G401 (cell line): ENCODE data around the gene CDH4. TPM values are rescaled to one million over a fixed set of nuclear protein-coding genes. Genes with fewer than 3 reads are reported as not detected.

Experiments used
- DNase-seq: peaks from one replicate; pipeline ENCODE4 v3.0.0-alpha.2; 2015; ENCODE audit warnings: low spot score
- in situ Hi-C: cut with HindIII; loops from 2 replicates; pipeline ENCODE4 v1.10.0; 2016; ENCODE audit warnings: low sequenced_read_pairs, mixed read lengths
- total RNA-seq: library from RNA; depleted of rRNA; stranded (reverse); fragments of >200 nt; shearing (Covaris generic); gene quantifications from 2 replicates; pipeline ENCODE4 v1.2.3, GENCODE V29; 2014

The CDH4 gene
- total RNA-seq, 1 experiment from 2014 or later, result 12.9 TPM

DNA sequence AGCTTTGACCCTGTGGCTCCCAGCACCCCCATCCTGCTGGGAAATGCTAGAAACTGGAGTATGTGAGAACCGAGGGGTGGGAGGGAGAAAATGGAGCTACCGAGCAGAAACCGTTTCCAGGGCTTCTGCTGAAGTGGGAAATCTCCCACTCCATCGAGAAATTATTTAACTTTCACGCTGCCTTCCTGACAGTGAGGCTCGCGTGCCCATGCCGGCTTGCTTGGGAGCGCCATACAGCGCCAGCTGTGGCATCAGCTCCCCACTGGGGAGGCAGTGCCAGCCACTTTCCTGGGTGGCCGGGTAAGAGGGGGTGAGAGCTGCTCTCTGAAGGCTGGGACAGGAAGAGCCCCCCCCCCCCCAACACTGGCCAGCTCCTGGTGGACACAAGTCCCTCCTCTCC lies 544.7 kb downstream of the CDH4 start:
- in situ Hi-C loops, result no loop called here

GRCh38 chr20:61797200-61797599 lies 545.1 kb downstream of the CDH4 start:
- DNase-seq, result no peak
- in situ Hi-C loops, result no loop called here

More for the DNA sequence above, 544.7 kb downstream of the CDH4 start:
- no peak for DNase-seq

DNA sequence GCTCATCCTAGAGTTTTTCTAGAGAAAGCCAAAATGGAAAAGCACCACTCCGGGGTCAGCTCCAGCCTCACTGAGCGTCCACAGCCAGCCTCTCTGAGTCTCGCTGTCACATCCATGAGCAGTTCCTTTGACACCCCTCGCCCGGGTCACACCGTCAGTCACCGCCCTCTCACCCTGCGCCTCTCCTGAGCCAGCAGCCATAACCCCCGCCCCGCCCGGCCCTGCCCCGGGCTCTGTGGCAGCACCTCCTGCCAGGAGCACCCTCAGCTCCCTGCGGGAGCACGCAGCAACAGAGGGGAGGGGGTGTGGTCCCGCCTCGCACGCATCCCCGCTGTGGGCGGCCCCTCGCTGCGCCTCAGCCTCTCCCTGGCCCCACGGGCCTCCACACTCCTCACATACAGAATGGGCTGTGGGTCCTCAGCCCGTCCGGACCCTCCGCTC lies 545.9 kb downstream of the CDH4 start:
- DNase-seq, result no peak
- in situ Hi-C loops, result no loop called here

GRCh38 chr20:61798632-61799031 lies 546.6 kb downstream of the CDH4 start:
- in situ Hi-C loops, result no loop called here
- no peak for DNase-seq

GRCh38 chr20:61799394-61799923 lies 547.4 kb downstream of the CDH4 start:
- in situ Hi-C loops, result no loop called here
- no peak for DNase-seq

DNA sequence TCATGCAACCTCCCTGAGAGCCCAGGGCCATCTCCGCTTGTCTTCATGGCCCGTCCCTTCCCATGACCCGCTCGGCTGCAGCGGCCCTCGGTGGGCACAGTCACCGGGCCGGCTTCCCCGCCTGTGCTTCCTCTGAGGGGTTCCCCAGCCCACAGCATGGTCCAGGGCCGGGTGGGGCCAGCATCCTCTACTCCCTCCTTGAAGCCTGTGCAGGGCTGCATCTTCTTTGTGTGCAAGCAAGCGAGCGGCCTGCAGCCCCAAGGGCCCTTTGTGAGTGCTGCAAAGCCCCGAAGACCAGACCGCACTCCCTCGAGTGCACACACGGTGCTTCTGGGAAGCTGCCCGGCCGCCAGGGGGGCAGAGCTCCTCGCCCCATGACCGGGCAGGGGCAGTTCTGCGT lies 547.9 kb downstream of the CDH4 start:
- DNase-seq, result no peak
- in situ Hi-C loops, result no loop called here

DNA sequence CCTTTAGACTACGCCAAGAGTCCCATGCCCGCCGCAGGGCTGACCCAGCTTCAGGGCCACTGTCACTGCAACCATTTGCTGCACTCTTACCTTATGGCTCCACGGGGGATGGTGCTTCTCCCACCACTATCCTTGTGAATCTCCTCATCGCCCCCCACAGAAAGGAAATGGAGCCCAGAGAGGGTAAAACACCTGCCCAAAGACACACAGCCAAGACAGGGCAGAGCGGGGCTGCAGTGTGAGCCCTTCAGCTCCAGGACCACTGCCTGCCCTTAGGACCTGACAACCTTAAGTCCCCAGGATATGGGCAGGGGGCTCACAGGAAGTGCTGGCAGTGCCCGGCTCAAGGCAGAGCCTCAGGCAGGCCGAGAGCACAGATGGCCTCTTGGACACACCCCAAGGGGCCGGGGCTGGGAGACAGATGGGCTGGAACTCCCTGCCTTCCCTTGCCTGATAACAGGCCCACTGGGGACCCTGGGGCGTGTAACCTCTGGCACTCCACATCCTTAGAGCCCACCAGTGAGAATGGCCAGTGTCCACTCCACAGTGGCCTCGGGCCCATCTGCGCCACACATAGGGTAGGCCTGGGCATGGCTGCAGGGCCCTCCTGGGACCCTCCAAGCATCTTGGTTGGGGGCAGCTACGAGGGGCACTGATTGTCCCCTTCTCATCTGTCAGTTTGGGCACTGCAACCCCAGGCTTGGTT lies 548.5 kb downstream of the CDH4 start:
- no peak for DNase-seq
- in situ Hi-C loops, result no loop called here

GRCh38 chr20:61801065-61801360 lies 549.0 kb downstream of the CDH4 start:
- no peak for DNase-seq
- in situ Hi-C loops, result no loop called here

GRCh38 chr20:61801428-61801827 lies 549.4 kb downstream of the CDH4 start:
- in situ Hi-C loops, result no loop called here
- DNase-seq, result no peak

DNA sequence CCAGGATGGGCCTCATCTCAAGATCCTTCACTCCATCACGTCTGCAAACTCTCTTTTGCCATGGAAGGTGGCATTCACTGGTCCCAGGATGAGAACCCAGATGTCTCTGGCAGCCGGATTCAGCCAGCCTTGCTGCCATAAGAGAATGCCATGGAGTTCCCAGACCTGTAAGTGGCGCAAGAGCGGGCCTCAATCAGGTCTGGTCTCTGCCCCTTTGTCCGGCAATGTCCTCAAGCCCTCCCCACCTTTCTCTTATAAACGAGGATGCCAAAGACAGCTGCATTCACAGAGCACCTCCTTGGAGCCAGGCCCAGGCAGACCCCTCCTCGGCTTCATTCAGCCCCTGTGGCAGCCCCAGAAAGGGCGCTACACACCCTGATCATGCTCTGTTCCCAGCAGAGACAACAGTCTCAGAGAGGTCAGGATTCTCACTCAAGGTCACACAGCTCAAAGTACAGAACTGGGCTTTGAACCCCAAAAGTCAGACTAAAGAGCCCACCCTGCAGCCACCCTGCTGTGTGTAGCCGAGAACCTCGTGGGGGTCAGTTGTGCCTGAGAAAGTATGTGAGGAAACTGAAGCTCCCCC lies 549.9 kb downstream of the CDH4 start:
- DNase-seq, result no peak
- in situ Hi-C loops, result no loop called here

- DNase-seq, result no peak
- in situ Hi-C loops, result no loop called here
Measured at GRCh38 chr20:61802721-61803311, 550.8 kb downstream of the CDH4 start.

- DNase-seq, result no peak
- in situ Hi-C loops, result no loop called here
Measured at GRCh38 chr20:61803416-61803914, 551.4 kb downstream of the CDH4 start.

DNA sequence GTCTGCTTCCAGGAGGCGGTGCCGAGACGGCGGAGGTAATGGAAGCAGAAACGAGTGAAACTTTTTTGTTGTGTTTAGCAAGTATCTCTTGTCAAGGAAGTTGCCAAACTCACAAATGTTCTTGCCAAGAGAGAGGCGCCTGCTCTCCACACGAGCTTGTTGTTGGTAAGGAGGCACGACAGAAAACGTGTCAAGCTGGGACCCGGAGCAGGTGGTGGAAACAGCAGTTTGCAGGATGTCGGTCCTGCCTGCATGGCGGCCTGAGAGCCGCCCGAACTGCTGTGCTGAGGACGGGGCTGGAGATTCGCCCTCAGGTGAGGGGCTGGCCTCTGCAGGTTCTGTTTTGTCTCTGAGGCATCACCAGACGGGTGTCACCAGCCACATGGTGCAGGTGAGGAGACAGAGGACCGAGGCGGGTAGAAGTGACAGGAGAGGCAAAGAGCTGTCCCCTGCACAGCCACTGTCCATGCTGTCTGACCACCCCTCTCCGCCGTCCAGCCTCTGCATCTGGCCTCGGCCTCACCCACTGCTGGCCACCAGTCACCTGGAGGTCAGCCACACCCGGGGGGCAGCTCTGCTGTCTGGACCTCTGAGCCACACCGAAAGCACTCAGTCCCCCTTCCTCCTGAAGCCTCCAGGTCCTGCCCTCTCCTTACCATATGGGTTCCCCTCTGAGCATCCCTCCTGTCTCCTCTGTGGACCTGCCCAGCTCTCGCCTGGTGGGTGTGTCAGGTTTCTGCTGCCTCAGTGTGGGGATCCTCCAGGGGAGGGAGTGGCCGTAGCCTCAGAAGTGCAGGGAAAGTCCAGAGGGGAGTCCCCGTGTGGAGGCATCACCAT lies 552.1 kb downstream of the CDH4 start:
- in situ Hi-C loops, result no loop called here
- DNase-seq, result no peak

GRCh38 chr20:61804752-61805295 lies 552.8 kb downstream of the CDH4 start:
- in situ Hi-C loops, result no loop called here
- no peak for DNase-seq

GRCh38 chr20:61805365-61805764 lies 553.3 kb downstream of the CDH4 start:
- no peak for DNase-seq
- in situ Hi-C loops, result no loop called here

DNA sequence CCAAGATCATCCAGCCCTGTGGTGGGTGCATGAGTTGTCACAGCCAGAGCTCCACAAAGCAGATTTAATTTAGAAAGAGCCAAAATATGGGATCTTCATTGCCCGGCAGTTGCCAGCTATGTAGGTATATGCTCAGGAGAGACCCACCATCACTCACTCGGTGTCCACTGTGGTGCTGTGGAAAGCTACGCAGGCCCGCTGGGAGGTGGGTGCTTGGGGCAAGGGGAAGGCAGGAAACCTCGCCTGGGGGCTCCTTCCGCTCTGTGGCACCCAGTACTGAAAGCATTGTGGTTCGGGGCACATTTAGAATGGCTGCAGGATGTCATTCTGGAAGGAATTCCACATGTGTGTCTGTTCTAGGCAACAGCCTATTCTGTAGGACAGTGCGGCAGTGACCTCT lies 553.7 kb downstream of the CDH4 start:
- DNase-seq, result no peak
- in situ Hi-C loops, result no loop called here

DNA sequence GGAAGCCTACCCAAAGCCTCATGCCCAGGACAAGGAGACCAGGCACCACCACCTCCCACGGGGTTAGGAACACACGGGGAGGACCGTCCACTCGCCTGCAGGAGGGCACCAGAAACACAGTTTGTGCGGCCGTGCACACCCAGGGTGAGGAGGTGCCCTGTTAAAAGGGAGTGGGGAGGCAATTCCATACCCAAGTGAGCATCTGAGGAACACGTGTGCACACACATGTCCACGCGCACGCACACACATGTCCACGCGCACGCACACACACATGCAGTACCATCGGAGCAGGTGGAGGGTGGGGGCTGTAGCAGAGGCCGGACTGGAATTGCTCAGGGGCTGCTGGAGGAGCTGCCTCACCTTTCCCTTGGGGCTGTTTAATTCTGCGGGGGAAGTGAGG lies 554.3 kb downstream of the CDH4 start:
- in situ Hi-C loops, result no loop called here
- DNase-seq, result no peak

- DNase-seq, result no peak
- in situ Hi-C loops, result no loop called here
Measured at GRCh38 chr20:61806995-61807394, 554.9 kb downstream of the CDH4 start.

DNA sequence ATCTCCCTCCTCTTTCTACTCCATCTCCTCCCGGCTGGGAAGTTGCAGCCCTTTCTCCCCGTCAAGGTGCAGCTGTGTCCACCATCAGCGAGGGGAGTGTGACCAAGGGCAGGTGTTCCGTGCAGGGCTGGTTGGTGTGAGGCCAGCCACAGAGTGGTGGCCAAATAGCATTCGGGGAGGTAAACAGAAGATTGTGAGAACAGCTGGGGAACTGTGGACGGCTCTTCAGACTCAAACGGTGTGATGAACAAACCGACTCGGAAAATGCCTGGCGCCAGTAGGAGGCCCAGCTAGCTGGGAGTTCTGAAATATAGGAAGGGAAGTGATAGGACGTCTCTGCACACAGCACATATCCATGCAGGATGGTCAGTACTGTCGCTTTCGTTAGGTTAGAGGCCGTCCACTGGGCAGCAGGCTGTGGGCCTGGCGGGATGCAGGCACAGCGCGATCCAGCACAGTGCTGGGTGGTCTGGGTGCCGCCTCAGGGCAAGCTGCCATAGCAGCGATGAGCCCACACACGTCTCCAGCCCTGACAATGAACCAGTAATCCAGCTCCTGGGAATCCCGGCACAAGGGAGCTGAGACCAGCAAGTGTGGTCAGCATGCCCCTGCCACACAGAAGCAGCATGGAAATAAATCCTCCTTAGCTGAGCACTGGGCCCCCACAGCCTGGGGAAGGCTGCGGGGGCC lies 555.6 kb downstream of the CDH4 start:
- no peak for DNase-seq

More for the DNA sequence above, 555.6 kb downstream of the CDH4 start:
- in situ Hi-C loops, result no loop called here
